Caki2 (cell line): ENCODE measurements around the gene DOCK4. TPM values are rescaled to one million over a fixed set of nuclear protein-coding genes. Genes with fewer than 3 reads are reported as not detected.
A peak's percentile ranks its signal among the peaks of the same experiment; 100 is the strongest.

Experiments used
- DNase-seq: peaks from one replicate; pipeline ENCODE4 v3.0.0-alpha.2; 2015; ENCODE audit warnings: low read depth
- in situ Hi-C: cut with HindIII; loops from 2 replicates; pipeline ENCODE4 v1.10.0; 2016; ENCODE audit warnings: low sequenced_read_pairs, low pct_unique_long_range_greater_than_20kb, mixed read lengths
- total RNA-seq: library from RNA; depleted of rRNA; stranded (reverse); fragments of >200 nt; shearing (Covaris generic); gene quantifications from 2 replicates; pipeline ENCODE4 v1.2.3, GENCODE V29; 2014; ENCODE audit warnings: low replicate concordance

DOCK4 gene
- total RNA-seq, 1 experiment from 2014 or later: 3.5 TPM

DNA sequence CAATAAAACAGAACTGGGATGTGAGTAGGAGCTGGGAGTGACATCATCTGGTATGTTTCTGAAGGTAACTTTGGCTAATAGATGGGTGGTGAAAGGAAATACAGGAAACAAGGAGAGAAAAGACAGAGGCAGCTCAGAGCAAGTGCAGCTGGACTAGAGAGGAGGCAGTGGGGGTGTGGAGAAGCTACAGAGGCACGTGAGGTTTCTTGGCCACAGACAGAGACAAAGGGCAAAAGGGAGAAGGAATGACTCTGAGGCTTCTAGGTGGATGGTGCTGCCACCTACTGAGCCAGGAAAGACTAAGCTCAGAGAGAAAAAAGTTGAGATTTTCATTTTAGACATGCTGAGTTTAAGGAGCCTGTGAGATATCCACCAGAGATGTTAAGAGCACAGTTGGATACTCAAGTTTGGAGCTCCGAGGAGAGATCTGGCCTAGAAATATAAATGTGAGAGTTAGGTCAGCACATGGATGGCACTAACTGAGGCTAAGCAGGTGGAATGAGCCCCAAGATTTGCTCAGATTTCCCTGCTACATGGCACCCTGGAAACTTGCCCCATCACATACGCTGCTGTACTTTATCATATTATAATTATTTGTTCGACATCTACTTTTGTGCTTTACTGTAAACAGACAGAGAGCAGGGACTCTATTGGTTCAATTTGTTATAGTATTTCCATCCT lies 350.9 kb downstream of the DOCK4 start:
- DNase-seq: peak; percentile 44
- in situ Hi-C loops: no loop called here

DNA sequence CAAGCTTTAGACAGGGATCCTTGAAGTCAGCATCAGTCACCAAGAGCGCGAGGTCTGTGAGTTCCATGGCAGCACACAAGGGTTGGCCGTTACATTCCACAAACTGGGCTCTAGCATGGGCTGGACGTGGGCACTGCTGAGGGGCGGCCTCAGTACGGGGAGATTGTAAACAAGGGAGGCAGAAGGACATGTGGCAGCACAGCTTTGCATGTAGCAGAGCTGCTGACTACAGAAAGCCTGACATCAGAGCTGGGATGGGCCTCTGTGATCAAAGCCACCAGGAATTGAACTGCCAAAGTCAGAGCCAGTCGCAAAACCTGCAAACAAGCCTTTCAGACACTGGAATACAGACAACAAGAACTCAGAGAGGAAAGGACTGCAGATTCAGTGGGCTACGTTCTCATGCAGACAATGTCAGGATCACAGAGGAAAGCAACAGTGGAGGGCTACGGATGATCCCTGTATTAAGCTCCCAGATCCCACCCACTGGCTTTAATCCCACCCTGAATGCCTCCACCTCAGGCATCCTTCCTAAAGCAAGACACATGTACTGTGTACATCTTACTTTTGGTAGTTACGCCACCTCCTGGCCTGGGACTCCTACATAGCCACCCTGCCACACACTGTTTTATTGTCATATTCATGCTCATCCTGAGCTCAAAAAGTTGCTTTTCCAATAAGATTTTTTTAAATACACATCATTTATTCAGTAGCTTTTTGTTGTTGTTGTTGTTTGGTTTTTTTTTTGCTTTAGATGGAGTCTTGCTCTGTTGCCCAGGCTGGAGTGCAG lies 352.8 kb downstream of the DOCK4 start:
- no peak for DNase-seq
- in situ Hi-C loops: no loop called here

DNA sequence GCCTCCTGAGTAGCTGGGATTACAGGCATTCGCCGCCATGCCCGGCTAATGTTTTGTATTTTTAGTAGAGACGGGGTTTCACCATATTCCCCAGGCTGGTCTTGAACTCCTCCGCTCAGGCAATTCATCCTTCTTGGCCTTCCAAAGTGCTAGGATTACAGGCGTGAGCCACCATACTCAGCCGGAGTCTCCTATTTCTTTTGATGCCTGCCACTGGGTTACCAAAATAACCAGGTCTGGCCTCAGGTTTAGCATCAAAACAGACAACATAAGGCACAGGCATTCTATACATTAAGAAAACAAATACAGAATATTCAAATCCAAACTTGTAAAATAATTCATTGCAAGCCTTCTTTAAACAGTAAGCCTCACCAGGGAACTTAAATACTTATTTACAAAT lies 354.1 kb downstream of the DOCK4 start:
- in situ Hi-C loops: no loop called here
- no peak for DNase-seq

DNA sequence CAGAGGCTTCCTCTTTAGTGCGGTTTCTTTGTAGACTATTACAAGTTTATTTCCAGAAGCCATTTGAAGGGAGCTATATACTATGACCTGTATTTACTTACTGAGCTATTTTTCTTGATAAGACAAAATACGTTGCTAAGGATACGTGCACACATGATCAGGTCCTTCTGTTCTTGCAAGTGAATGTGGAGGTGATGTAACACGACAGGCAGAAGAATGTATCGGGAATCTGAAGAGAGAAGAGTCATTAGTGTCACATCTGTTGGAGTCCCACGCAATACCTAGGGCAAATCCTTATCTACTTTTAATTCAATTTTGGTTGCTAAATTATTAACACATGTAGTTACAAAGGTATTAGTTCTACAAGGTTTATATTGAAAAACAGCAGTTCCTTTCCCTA lies 359.3 kb downstream of the DOCK4 start:
- in situ Hi-C loops: no loop called here
- DNase-seq: no peak

DNA sequence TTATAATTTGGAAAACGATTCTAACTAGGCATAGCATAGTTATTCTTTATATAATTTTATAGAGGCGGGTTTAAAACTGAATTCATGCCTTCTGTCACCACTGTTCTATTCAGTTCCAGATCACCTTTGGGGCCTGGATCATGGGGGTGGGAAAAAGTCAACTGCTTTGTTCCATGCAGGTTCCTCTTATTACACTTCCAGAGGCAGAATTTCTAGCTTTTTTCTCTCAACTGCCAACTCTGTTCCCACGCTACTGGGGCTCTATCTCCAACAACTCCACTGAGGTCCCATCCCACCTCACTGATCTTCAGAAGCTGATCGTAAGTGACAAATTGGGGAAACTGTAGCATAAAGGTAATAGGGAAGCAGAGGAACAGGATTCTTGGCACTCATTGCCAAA lies 360.3 kb downstream of the DOCK4 start:
- in situ Hi-C loops: no loop called here
- no peak for DNase-seq

DNA sequence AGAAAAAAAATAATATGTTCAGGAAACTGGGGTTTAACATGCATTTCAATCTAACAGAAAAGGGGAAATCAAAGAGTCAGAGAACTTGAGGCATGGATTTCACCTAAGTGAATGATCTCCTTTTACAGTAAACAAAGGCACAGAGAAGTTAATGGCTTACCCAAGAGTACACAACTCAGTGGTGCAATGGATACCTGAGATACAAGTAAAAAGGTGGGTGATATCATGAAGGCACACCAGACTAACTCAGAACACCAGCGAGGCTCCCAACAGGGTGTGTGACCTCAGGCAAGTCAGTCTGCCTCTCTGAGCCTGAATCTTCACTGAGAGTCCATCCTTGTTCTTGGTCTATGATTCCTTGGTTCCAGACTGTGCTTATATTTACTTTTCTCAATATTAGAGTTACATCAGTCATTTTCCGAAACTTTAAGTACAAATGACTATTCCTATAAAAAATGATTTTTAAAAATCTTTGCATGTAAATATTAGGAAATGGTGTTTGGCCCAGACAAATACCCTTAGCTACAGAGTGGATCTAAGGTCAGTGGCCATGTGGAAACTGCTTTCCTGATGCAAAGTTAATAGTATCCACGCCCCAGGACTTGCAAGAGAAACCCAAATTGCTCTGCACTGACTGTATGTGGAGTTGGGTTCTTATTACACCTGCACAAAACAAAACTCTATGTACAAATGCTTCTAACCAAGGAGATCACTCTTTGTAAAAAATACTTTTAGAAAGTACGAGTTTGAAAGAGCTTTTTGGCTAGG lies 361.1 kb downstream of the DOCK4 start:
- in situ Hi-C loops: no loop called here

DNA sequence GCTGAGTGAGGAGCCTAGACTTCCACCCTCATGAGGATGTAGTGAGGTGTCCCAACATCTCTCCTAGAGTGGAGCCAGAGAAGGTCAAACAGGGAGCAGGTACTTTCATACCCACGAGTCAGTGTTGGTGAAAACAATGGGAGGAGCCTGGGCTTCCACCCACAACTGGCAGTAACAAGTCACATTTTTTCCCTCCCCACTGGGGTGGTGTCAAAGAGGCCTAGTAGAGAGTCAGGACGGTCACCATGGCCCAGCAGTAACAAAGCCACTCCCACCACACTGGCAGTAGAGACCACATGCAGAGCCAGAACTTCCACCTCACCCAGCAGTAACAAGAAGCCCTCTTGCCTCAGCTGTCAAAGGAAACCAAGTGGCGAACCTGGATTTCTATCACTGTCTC lies 363.7 kb downstream of the DOCK4 start:
- in situ Hi-C loops: no loop called here
- peak; percentile 18 for DNase-seq

More for the DNA sequence above, 361.1 kb downstream of the DOCK4 start:
- DNase-seq: no peak

DNA sequence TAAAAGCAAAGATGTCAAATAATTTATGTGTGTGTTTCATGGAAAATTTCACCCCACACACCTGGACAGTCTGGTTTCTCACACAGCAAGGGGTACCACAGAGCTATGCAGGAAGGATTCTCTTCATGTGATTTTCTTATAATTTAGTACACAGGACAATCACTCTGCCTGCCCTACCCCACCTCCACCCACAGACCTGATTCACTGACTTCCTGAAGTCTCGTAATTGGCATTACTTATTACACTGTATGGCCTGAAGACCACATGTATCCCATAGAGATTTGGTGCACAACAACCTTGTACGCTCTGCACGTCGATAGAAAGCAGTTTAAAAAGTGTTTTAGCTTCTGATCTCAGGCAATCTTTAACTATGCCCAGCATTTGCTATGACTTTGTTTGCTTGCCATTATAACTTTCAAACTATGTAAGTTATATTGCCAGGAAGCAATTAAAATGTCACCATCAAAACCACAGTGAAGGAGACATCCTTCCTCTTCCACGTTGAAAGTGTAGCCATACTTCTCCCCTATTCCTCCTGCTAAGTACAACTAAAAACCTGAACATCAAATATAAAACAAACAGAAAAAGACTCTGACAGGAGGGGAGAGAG lies 364.5 kb downstream of the DOCK4 start:
- no peak for DNase-seq
- in situ Hi-C loops: no loop called here

DNA sequence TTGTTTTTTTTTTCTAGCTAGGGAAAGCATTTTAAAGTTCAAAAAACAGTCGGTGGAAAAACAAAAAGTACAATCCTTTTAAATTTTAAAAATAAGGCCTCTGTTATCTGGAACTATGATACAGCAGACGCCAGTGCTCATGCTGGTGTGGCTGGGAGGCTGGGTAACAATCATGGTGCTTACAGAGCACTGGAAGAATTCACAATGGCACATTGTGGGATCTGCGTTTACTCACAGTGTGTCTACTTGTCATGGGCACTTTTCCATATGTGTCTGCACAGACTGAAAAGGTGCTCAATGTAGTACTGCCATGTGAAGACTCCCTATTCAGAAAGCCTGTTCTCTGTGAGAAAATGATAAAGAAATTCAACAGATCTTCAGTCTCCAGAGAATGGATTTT lies 365.7 kb downstream of the DOCK4 start:
- in situ Hi-C loops: no loop called here
- DNase-seq: no peak

DNA sequence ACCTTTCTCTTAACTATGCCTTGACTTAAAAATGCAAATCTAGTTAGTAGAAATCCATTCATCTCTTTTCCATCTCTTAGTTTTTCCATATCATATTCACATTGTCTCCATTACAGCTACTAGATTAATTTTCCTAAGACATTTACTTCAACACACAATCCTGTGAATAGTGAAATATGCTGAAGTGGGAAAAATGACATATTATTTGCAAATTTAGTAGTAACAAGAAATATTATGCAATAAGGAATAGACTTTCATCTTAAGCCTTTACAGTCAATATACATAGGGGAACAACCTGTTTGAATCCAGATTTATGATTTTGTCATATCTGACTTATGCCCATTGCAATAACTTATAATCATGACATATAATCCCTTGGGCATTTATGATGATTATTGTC lies 366.9 kb downstream of the DOCK4 start:
- in situ Hi-C loops: no loop called here

DNA sequence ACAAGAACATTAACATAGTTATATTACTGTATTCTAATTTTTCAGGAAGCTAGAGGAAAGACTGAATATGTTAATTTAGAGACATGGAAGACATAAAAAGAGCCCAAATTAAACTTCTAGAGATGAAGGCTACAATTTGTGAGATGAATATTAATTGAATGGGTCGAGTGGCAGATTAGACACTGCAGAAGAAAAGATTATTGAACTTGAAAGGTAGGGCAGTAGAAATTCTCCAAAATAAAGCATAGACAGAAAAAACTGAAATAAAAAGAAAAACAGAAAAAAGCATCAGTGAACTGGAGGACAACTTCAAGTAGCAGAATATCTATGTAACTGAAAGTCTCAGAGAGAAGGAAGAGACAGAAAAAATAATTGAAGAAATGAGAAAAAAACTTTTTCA lies 369.6 kb downstream of the DOCK4 start:
- DNase-seq: no peak
- in situ Hi-C loops: no loop called here

More for the DNA sequence above, 366.9 kb downstream of the DOCK4 start:
- no peak for DNase-seq

DNA sequence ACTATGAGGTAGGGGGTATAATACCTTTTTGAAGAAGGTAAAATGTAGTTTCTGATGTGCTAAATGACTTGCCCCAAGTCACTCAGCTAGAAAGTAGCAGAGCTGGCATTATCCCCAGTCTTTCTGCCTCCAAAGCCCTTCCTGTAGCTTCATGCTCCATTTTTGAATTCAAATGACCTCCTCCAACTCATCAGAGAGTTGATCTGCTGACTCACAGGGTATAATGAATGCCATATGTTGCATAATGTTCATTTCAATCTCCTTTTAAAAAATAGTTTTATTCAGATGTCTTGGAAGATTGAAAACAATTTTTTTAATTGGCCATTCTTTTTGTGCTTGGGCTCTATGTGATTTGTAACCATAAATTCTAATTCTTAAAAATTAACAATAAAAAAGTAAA lies 371.1 kb downstream of the DOCK4 start:
- in situ Hi-C loops: no loop called here
- no peak for DNase-seq

DNA sequence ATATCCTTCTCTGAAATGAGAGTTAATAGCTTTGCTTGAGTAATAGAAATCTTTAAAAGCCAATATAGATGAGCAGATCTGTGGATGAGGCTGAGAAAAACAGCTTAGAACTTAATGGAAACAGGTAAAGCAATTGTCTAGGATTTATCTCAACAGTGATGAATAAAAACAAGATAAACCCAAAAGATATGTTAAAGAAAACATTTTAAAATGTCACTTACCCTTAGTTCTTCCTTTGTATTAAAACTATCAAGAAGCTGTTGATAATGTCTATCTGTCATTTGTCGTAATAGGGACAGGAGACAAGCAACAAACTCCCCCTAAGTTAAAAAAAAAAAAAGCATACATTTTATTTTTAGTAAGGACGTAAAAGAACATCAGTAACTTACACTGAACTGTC lies 371.8 kb downstream of the DOCK4 start:
- no peak for DNase-seq
- in situ Hi-C loops: no loop called here

DNA sequence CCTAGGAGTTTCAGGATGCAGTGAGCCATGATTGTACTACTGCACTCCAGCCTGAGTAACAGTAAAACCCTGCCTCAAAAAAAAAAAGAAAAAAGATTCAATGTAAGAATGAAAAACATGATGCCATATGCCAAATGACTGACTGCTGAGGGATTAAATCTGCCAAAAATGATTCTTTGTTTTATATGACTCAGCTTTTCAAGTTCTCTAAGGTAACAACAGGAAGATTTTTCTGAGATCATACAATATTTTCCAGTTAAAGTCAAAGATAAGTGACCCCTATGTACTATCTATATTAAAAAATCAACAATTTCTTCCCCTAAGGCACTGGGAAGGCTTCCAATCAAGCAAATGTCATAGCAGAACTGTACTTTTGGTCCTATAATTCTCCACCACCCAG lies 372.7 kb downstream of the DOCK4 start:
- in situ Hi-C loops: no loop called here
- no peak for DNase-seq

DNA sequence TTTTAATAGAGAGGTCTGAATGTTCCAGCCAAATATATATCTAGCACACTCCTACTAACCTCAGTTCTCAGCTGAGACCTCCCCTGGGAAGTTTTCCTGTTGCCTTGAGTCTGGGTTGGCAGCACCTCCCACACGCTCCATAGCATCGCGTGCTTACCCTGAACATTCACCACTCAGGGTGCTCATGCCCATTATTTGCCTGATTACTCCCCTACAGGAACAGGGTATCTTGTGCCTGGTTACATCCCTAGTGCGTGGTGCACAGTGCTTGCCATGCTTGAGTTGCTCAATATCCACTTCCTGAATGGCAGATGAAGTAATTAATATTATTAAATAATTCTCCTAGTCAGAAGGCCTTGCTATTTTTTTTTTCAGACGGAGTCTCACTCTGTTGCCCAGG lies 374.0 kb downstream of the DOCK4 start:
- in situ Hi-C loops: no loop called here
- DNase-seq: no peak

DNA sequence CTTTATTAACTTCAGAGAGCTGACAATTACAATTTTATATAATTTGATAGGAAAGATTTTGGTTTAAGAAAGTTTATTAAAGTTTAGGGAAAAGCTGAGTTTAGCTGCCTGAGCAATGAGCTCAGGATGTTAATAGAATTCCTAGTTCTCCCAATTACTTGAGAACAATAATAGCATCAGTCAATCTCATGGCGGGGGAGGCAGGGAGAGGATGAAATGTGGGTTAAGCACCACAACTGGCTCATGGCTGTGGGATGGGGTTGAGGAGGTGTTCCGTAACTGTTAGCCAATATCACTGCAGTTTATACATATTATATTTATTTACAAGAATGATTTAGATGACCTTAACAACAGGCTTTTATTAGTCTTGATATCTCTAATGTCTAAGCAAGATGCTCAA lies 377.0 kb downstream of the DOCK4 start:
- in situ Hi-C loops: no loop called here
- DNase-seq: no peak

DNA sequence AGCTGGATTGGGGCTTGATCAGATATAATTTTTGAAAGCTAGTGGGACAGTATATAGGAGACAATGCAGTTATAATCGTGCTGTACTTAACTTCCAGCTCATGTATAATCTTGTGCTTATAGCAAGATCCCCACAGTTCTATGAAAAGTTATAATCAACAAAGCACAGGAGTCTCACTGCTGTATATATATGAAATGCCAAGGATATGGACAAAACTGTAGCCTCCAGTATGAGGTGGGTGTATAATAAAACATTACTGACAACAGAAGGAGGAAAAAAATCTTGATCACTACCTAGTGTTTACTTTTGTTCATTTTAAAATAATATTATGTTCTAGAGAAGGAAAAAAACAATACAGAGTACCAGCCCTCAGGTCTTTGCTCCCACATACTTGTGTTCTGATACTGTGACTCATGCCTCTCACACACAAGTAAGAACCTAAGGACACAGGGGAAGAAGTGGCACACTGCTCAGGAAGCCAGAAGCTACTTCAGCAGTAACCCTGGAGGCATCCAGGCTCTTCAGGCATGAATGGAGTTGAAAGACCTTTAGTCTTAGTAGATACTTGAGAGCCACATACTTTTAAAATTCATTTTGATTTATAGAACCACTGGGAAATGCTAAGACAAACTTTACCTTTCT lies 378.2 kb downstream of the DOCK4 start:
- peak; percentile 24 for DNase-seq
- in situ Hi-C loops: no loop called here

DNA sequence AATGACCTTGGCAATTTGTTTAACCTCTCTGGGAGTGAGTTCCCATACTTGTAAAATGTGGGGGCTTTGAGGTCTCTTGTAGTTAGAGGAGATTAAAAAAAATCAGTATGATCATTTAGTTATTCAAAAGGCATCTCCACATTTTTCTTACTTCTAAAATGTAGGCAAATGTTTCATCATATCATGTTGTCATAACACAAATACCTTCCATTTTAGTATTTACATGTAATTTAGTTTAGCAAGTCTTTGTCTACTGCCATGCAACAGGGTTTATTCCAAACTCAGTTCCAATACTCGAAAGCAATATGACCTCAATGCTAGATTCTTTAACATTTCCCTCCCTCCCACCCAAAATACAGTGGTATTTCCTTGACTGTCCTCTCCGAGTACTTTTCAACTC lies 381.2 kb downstream of the DOCK4 start:
- in situ Hi-C loops: no loop called here
- no peak for DNase-seq
